Mammary microvascular endothelial cell (primary cell): Measurements from ENCODE around the gene ZSCAN12. TPM values are rescaled to one million over a fixed set of nuclear protein-coding genes. Genes with fewer than 3 reads are reported as not detected.

Experiments
- total RNA-seq: library from RNA; depleted of rRNA; stranded (reverse); fragments of >200 nt; gene quantifications from 2 replicates; pipeline ENCODE4 v1.2.3, GENCODE V29; 2015

The ZSCAN12 gene
- total RNA-seq, result 2.1 and 2.5 TPM in 2 replicates

GRCh38 chr6:28399350-28400121 lies at the start of gene ZSCAN12:
ZSCAN12 (minus strand) TSS chr6:28399747; CDS start chr6:28398405, 1,342 bp downstream.

GRCh38 chr6:28443112-28443773 lies 43.7 kb upstream of the ZSCAN12 start, which contains the start of gene ZSCAN23:
ZSCAN23 (minus strand) TSS chr6:28443491; CDS start chr6:28436266, 7,225 bp downstream.

GRCh38 chr6:28349892-28350737 lies 49.4 kb downstream of the ZSCAN12 start, which contains the start of gene ZKSCAN3:
ZKSCAN3 (plus strand) TSS chr6:28349947; CDS start chr6:28359587, 9,640 bp downstream.

GRCh38 chr6:28335564-28336283 lies 63.8 kb downstream of the ZSCAN12 start, which contains the start of gene ZSCAN31:
ZSCAN31 (minus strand) TSS chr6:28336148; CDS start chr6:28329683, 6,465 bp downstream.

Other genes starting within 250 kb of the ZSCAN12 start
- gene ZSCAN9, start 174.5 kb downstream of the ZSCAN12 start, total RNA-seq, result 7.2 and 8.0 TPM in 2 replicates
- 2.1 TPM in 2 replicates for gene ZKSCAN4, start 147.5 kb downstream of the ZSCAN12 start, total RNA-seq
- 0.53 and 1.3 TPM in 2 replicates for gene NKAPL, start 140.4 kb downstream of the ZSCAN12 start, total RNA-seq
- gene ZSCAN26, start 132.6 kb downstream of the ZSCAN12 start, total RNA-seq, result 7.6 and 18.6 TPM in 2 replicates
- gene PGBD1, start 118.2 kb downstream of the ZSCAN12 start, total RNA-seq, result 6.7 and 8.0 TPM in 2 replicates
- 9.1 and 9.3 TPM in 2 replicates for gene ZSCAN31, start 63.6 kb downstream of the ZSCAN12 start, total RNA-seq
- 2.6 and 3.1 TPM in 2 replicates for gene ZKSCAN3, start 49.8 kb downstream of the ZSCAN12 start, total RNA-seq
- gene ZSCAN23, start 43.7 kb upstream of the ZSCAN12 start, total RNA-seq, result 0.10 TPM in 1 of 2 replicates, not detected in the other
- gene GPX6, start 116.0 kb upstream of the ZSCAN12 start, total RNA-seq, result not detected in 2 replicates
- not detected in 2 replicates for gene GPX5, start 126.1 kb upstream of the ZSCAN12 start, total RNA-seq